SU-DHL-6 (cell line): ENCODE measurements around the gene TDRD7.

Source experiments
- H2AFZ ChIP-seq: fragments of 200-600 bp; sonication (generic); 2 replicates; pipeline ENCODE4 v1.6.1; 2014; ENCODE audit warnings: low read depth, mild to moderate bottlenecking, moderate library complexity, mixed read lengths, antibody characterized with exemption, low read length; ENCODE audit not compliant: severe bottlenecking
- H3F3A ChIP-seq: fragments of 200-600 bp; shearing (Covaris generic); 2 replicates; pipeline ENCODE4 v1.6.0; 2016; ENCODE audit warnings: antibody characterized with exemption, mild to moderate bottlenecking; ENCODE audit not compliant: insufficient read depth
- H3K27ac ChIP-seq: fragments of 200-600 bp; sonication (generic); 2 replicates; pipeline ENCODE4 v1.5.1; 2016; ENCODE audit warnings: low read depth, mild to moderate bottlenecking, low read length, moderate library complexity, mixed read lengths
- H3K27me3 ChIP-seq: fragments of 200-600 bp; sonication (generic), shearing (Covaris generic); 2 replicates; pipeline ENCODE4 v1.6.0; 2014; ENCODE audit warnings: mild to moderate bottlenecking, low read length
- H3K36me3 ChIP-seq: fragments of 200-600 bp; sonication (generic); 2 replicates; pipeline ENCODE4 v1.6.1; 2014; ENCODE audit warnings: mild to moderate bottlenecking, low read length, mixed read lengths
- H3K4me2 ChIP-seq: fragments of 300-600, 200-600 bp; shearing (Covaris generic), sonication (generic); 2 replicates; pipeline ENCODE4 v1.6.0; 2014; ENCODE audit warnings: low read length, low read depth, mild to moderate bottlenecking; ENCODE audit not compliant: poor library complexity, severe bottlenecking
- H3K4me3 ChIP-seq: fragments of 200-600 bp; sonication (generic); 2 replicates; pipeline ENCODE4 v1.5.1; 2014; ENCODE audit warnings: antibody characterized with exemption, low read length, mild to moderate bottlenecking, mixed read lengths; ENCODE audit not compliant: insufficient read depth, poor library complexity, severe bottlenecking
- H3K79me2 ChIP-seq: fragments of 200-600 bp; sonication (generic); 2 replicates; pipeline ENCODE4 v1.6.1; 2014; ENCODE audit warnings: mild to moderate bottlenecking, low read length, moderate library complexity; ENCODE audit not compliant: insufficient read depth
- H3K9ac ChIP-seq: fragments of 200-600 bp; sonication (generic); 2 replicates; pipeline ENCODE4 v1.7.0; 2014; ENCODE audit warnings: mild to moderate bottlenecking, low read length
- H3K9me2 ChIP-seq: fragments of 200-600 bp; sonication (generic); replicated peaks from 2 replicates; pipeline ENCODE4 v1.6.1; 2014; ENCODE audit warnings: low read length; ENCODE audit not compliant: insufficient read depth
- H3K9me3 ChIP-seq: fragments of 200-600 bp; sonication (generic); 2 replicates; pipeline ENCODE4 v1.6.1; 2014; ENCODE audit warnings: low read length, mixed read lengths; ENCODE audit not compliant: insufficient read depth
- H4K20me1 ChIP-seq: fragments of 200-600 bp; sonication (generic); 2 replicates; pipeline ENCODE4 v1.6.1; 2014; ENCODE audit warnings: low read depth, mild to moderate bottlenecking, antibody characterized with exemption, low read length, moderate library complexity, mixed read lengths
- CTCF ChIP-seq: fragments of 200-600 bp; sonication (generic); IDR thresholded peaks from one replicate; pipeline ENCODE4 v1.5.1; 2017; ENCODE audit warnings: antibody characterized with exemption, mild to moderate bottlenecking, low read length, moderate library complexity; ENCODE audit not compliant: insufficient read depth, poor library complexity, severe bottlenecking
- EZH2phosphoT487 ChIP-seq: fragments of 200-600 bp; sonication (generic), shearing (Covaris generic); conservative IDR thresholded peaks from 2 replicates; pipeline ENCODE4 v1.6.1; 2018; ENCODE audit warnings: mild to moderate bottlenecking, antibody characterized with exemption, low read length, moderate library complexity, mixed read lengths

TDRD7 gene

DNA sequence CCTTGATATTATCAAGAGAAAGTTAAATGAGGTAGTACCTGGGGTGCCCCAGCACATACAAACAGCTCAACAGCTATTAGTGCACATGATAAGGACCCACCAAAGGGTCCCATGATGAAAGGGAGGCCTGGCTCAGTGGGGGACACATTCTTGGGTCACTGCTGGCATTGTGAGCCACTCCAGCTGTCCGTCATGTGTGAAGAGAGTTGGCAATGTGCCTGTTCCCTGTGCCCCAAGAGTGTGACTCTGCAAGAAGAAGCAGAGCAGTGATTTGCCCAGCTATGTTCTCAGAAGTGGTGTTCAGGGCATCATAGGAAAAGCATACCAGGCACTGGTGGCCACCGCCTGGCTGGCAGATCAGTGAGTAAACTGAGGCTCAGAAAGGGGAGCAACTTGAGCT lies 37.1 kb upstream of the TDRD7 start:
- no peak overlapping the region for H3K4me3 ChIP-seq

GRCh38 chr9:97376902-97377301 lies 35.0 kb upstream of the TDRD7 start:
- no peak overlapping the region for H3K4me3 ChIP-seq
- H3K4me2 ChIP-seq, result no peak overlapping the region
- H3F3A ChIP-seq, result no peaks in the 10 kb centered on the region
- no peak overlapping the region for H2AFZ ChIP-seq
- no peaks in the 10 kb centered on the region for H3K79me2 ChIP-seq
- H3K9me2 ChIP-seq, result no peaks in the 10 kb centered on the region
- no peaks in the 10 kb centered on the region for H3K27me3 ChIP-seq
- no peaks in the 10 kb centered on the region for H4K20me1 ChIP-seq
- H3K36me3 ChIP-seq, result no peaks in the 10 kb centered on the region
- no peak overlapping the region for H3K27ac ChIP-seq
- TF ChIP-seq CTCF, result no peak
- TF ChIP-seq EZH2phosphoT487, result no peak
- no peaks in the 10 kb centered on the region for H3K9me3 ChIP-seq
- no peak overlapping the region for H3K9ac ChIP-seq

More for the DNA sequence above, 37.1 kb upstream of the TDRD7 start:
- H3K9me2 ChIP-seq, result no peaks in the 10 kb centered on the region
- no peaks in the 10 kb centered on the region for H3K27me3 ChIP-seq
- H3K9me3 ChIP-seq, result no peaks in the 10 kb centered on the region
- no peaks in the 10 kb centered on the region for H4K20me1 ChIP-seq
- no peaks in the 10 kb centered on the region for H3K36me3 ChIP-seq
- no peaks in the 10 kb centered on the region for H3K79me2 ChIP-seq
- no peak overlapping the region for H3K9ac ChIP-seq
- no peak overlapping the region for H3K4me2 ChIP-seq
- H2AFZ ChIP-seq, result no peak overlapping the region
- H3K27ac ChIP-seq, result no peak overlapping the region
- TF ChIP-seq CTCF (no peak), EZH2phosphoT487 (no peak)
- no peaks in the 10 kb centered on the region for H3F3A ChIP-seq

GRCh38 chr9:97382099-97382718 lies 29.7 kb upstream of the TDRD7 start:
- TF ChIP-seq CTCF, result no peak
- no peak for TF ChIP-seq EZH2phosphoT487

More at GRCh38 chr9:97382099-97382718, 29.7 kb upstream of the TDRD7 start:
- Histone ChIP-seq H3K9ac (no peak overlapping the region), H3K27me3 (no peaks in the 10 kb centered on the region), H3K27ac (no peak overlapping the region), H3K9me2 (no peaks in the 10 kb centered on the region), H3F3A (no peaks in the 10 kb centered on the region), H4K20me1 (no peaks in the 10 kb centered on the region), H3K36me3 (no peaks in the 10 kb centered on the region), H3K4me3 (no peak overlapping the region), H3K9me3 (no peaks in the 10 kb centered on the region), H3K4me2 (no peak overlapping the region), H2AFZ (no peak overlapping the region), H3K79me2 (no peaks in the 10 kb centered on the region)
